HG03039 (cell line): Measurements from ENCODE around the gene INPP4A.

Experiments
- ATAC-seq: cut with Tn5 transposase; IDR thresholded peaks from one replicate; pipeline ENCODE4 v1.9.1; 2021; ENCODE audit warnings: mild to moderate bottlenecking, moderate library complexity; ENCODE audit not compliant: unreplicated experiment

INPP4A gene

DNA sequence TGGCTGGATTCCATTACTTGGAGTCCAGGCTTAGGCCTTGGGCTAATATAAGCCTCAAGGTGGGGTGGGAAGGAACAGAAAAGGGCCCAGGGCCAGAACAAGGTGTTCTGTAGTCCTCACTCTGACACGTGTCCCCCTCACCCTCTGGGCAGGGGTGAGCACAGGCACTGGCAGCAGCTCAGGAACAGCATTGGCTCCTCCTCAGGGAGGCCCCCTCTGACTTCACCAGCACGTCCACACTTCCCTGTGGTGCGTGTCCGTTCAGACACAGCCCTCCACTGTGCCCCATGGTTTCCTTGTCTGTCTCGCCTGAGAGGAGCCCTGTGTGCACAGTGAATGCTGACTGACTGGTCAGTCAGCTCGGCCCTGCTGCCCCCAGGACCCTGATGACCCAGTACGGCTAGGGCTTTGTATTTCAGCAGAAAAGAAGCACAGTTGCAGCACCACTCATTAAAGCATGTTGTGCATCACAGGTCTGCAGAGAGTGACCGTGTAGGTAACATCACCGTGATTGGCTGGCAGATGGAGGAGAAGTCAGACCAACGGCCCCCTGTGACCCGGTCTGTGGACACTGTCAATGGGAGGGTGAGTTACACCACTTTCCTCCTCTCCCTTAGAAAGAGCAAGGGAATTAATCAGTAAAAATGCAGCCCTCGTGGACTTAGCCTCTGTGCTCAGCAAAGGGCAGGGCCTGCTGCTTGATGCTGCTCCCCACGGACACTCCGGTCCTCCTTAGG, 92.9 kb downstream of the INPP4A start:
- no peak for ATAC-seq

DNA sequence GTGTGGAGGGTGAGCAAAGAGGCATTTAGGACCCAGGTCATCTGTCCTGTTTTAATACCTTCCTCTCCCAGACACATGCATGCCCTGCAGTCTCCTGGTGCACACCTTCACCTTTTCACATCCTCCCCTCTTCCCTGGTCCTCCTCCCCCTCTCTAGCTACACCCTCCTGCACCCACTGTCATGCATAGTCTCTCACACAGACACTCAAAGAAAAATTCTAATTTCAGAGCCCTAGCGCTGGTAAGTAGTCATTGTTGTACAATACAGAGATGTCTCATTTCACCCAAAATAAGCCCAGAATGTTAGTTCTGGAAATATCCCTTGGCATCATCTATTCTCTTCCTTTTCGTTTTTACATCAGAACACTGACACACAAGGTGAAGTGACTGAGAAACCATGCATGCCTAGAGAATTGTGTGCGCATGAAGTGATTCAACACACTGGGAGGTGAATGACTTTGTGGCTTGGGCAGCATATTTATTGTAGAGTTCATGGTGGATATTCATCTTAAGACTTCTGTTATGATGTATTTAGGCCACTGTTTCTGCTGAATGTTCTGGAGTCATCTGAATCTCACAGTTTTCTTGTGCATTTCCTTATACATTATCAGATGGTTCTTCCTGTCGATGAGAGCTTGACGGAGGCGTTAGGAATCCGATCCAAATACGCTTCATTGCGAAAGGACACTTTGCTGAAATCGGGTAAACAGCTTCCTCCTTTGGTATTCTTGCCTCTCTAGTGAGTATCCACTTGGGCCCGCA, 93.8 kb downstream of the INPP4A start:
- ATAC-seq, result no peak

DNA sequence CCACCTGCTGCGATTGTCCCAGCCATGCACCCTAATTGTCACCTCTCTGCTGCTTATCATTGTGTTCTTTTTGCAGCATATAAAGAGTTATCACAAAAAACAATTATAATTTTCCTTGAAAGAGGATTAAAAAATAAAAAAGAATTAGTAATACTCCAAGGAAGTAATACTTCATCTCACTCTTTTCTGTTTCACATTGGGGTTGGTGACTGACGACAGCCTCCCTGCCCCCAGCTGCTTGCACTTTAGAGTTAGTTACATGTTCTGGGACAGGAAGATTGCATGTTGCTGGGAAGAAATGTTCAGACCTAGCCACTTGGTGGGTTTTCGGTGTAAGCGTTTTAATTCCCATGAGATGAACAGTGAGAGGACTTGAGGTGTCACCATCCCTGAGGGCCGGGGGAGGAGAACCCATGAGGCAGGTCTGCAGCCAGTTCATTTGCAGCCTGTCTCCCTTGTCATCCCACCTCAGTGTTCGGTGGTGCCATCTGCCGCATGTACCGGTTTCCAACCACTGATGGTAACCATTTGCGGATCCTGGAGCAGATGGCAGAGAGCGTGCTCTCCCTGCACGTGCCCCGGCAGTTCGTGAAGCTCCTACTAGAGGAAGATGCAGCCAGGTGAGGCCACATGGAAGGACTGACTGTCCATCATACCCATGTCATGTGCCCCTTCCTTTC, 94.5 kb downstream of the INPP4A start:
- ATAC-seq, result no peak

DNA sequence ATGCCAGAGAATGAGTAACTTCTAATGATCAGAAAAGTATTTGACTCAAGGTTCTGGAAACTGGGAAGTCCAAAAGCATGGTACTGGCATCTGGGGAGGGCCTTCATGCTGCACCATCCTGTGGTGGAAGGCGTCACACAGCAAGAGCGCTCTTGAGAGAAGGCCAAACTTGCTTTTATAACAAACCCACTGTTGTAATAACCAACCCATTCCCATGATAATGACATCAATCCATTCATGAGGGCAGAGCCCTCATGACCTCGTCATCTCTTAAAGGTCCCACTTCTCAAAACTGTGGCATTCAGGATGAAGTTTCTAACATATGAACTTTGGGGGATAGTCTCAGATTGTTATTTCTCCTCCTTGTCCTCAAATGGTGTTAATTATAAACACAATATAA, 95.9 kb downstream of the INPP4A start:
- ATAC-seq, result no peak

DNA sequence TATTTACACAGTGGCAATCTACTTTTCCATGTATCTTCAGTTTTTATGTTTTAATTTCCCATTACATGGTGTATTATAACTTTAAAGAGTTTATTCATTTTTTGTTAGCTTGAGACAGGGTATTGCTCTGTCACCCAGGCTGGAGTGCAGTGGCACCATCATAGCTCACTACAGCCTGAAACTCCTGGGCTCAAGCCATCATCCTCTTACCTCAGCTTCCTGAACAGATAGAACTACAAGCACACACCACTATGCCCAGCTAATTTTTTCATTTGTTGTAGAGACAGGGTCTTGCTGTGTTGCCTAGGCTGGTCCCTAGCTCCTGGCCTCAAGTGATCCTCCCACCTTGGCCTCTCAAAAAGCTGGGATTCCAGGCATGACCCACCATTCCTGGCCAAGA, 96.8 kb downstream of the INPP4A start:
- ATAC-seq, result no peak

DNA sequence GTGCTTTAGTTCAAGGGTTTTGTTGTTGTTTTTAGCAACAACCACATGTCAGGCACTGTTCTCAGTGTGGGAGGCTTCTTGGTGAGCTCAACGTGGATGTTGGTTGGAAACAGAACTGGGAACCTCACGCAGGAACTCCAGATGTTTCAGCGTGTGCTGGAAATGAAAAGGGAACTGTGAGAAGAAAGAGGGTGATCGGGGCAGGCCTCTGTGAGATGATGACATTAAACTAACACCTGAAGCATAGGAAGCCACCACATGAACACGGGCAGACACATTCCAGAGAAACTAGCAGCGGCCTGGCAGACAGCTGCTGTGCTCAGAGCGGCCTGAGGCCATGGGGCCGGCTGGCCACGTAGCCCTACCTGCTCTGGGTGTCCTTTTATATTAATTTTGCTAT, 97.2 kb downstream of the INPP4A start:
- ATAC-seq, result no peak

DNA sequence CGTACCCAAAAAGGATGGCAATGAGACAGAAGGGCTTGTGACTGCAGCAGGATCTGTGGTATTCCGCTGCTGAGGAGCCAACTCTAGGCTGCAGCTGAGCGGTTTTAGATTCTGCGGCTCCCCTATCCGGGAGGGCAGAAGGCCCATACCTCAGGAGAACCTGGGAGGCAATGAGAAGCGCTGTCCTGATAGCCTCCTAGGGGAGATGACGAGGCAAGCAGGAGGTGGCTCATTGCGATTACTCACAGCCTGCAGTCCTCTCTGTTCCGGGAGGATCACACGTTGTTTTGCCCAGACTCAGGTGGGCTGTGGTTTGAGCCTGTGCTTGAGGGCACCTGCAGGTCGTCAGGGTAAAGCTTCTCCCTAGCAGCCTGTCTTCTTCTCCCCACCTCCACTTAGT, 98.6 kb downstream of the INPP4A start:
- ATAC-seq, result no peak

DNA sequence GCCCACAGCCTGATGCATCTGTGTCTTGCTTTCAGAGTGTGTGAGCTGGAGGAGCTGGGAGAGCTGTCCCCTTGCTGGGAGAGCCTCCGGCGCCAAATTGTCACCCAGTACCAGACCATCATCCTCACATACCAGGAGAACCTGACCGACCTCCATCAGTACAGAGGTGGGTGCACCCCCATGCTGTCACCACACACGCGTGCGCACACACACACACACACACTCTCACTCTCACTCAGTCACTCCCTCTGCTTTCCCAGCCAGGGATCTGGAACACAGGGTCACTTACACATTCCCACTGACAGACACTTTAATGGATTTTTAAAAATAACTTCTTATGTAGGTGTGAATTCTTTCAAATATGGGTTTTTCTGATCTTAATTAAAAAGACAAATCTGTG, 99.2 kb downstream of the INPP4A start:
- ATAC-seq, result no peak

DNA sequence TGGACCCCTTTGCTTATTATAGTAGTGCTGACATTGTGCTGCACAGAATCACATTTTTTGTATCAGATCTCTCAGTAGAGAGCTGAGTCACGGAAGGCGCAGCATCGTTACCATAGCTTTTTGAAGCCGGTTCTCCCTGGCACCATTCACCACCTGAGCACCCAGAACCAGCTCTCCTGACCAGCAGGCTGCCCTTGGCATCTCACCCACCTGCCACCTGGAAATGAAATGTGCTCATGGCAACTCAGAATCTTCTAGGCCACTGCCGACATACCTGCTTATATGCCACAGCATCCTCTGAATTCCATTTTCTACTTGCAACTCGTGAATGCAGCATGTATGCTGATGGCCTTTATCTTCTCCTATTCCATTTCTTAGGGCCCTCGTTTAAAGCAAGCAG, 100.9 kb downstream of the INPP4A start:
- ATAC-seq, result no peak

DNA sequence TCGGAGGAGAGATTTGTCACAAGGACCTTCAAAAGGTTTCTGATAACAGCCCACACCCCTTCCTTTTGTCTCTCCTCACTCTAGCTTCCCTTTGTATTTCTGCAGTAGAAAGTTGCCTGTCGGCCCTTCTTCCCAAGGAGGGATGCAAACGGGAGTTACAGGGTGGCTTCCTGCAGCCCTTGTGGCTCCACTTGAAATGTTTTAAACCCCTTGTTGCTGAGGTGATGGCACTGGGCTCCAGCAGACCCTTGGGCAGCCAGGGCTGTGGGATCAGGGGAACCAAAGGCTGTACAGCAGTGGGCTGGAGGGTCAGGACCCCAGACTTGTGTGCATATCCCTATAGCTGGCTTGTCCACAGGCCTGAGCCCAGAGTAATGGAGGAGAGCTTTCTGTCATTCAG, 101.5 kb downstream of the INPP4A start:
- ATAC-seq, result no peak

DNA sequence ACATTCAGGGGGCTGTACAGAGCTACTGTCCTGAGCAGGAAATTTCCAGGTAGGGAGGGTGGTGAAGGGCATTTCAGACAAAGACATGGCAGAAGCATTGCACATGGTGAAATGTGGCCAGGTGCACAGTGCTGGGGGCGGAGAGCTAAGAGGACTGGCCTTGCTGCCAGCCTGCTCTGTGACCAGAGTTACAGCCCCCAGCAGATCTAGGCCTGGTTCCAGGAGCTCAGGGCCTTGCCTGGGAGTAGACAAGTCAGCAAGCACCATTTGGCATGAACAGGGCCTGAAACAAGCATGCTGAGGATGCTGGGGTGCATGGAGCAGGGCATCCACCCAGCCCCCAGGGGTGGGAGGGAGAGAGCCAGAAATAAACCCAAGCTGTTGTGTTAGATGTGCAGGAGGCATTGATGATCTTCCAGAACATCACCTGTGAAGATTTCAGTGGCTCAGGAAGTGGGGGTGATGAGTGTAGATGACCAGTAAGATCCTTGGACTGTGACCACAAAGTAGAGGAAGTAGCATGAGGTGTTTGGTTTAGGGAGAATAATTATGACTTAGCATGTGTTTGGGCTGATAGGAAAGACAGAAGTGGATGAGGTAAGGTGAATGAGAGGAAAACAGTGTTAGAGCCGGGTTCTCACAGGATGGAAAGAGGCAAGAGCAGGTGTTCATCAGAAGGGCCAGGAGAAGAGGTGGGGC, 102.6 kb downstream of the INPP4A start:
- ATAC-seq, result no peak

DNA sequence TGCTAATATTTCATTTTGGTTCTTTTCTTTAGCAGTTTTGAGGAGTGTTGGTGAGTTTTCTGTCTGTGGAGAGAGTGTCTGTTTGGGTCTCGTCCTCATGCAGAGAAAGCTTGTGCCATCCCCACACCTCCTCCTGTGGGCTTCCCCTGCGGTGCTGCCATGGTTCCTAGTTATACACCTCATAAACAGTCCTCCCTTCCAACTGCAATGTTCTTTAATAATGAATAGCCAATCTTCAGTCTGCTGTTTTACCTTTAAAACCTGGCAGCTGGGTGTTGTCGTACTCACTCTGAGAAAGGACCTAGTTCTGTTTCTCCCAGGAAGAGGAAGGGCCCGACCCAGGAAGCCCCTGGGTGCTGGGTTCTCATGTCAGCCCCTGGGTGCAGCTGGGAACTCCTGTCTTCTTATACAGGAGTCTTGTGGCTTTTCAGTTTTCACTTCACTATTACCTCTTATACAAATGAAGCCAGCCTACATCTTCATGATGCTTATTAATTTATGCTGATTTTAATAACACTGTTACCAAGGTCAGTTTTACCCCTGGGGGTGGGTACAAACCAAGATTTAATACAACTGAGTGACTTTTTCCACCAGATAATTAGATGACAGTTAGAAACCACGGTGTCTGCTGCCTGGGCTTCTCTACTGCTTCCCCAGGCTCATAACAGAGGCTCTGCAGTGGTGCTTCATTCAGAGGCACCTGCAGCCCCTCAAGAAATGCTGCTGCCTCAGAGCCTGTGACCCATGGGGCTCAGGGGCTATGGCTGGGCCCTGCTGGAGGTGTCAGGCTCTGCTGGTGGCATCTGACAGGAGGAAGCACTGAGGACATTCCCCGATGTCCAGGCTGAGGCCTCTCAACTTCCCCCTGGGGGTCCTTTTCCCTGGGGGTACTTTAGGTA, 104.5 kb downstream of the INPP4A start:
- ATAC-seq, result peak; percentile 45

DNA sequence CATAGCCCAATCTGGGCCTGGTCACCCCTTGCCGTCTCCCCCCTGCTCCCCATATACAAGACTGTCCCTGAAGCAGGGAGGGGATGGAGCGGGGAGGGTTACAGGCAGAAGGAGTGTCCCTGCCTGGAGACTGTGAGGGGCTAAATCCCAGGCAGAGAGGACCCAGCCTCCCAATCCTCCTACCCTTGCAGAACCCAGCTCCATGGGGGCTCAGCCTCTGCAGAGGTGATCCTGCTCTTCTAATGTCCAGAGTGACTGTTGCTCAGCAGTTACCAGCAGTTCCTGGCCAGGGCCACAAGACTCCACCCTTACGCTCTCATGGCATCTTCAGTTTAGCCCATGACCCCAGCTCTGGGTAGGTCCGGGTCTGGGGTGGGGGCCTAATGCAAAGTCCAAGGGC, 105.5 kb downstream of the INPP4A start:
- no peak for ATAC-seq

DNA sequence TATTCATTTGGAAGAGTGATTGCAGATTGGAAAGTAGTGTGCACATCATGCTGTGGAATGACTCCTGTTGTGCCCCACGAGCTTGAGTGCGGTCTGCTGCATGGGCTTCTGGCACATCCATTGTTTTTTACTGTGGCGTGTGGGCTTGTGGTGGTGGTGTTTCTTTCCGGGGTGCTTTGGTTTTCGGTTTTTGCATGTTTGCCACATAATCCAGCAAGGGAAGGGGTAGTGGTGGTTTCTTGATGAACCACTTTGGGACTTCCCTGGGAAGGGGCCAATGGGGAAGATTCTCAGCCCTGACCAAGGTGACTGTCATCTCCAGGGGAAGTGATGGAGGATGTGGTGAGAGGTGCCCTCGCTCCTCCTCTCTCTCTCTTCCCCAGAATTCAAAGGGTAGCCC, 106.7 kb downstream of the INPP4A start:
- no peak for ATAC-seq

DNA sequence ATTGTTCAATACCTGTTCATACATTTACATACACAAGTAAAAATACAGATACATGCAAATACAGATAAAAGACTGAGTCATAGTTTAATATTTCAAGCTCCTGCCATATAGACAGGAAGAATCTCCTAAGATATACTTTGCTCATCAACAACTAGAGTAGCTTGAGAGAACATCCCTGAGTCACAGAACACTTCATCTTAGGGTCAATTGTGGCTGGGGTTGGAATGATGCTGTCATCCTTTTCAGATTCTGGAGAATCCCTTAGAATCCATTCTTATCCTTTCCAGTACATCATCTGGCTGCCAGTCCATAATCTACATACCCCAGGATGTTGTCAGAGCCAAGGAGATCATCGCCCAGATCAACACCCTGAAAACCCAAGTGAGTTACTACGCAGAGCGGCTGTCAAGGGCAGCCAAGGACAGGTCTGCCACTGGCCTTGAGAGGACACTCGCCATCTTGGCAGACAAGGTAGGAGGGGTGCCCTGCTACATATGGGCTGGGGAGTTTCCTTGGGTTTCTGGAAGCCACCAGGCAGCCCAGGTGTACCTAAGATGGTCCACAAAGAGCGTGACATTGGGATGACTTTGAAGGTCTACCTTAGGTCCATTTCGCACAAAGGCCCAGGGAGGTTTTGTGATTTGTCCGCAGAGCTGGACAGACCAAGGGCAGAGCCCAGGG, 108.0 kb downstream of the INPP4A start:
- no peak for ATAC-seq

DNA sequence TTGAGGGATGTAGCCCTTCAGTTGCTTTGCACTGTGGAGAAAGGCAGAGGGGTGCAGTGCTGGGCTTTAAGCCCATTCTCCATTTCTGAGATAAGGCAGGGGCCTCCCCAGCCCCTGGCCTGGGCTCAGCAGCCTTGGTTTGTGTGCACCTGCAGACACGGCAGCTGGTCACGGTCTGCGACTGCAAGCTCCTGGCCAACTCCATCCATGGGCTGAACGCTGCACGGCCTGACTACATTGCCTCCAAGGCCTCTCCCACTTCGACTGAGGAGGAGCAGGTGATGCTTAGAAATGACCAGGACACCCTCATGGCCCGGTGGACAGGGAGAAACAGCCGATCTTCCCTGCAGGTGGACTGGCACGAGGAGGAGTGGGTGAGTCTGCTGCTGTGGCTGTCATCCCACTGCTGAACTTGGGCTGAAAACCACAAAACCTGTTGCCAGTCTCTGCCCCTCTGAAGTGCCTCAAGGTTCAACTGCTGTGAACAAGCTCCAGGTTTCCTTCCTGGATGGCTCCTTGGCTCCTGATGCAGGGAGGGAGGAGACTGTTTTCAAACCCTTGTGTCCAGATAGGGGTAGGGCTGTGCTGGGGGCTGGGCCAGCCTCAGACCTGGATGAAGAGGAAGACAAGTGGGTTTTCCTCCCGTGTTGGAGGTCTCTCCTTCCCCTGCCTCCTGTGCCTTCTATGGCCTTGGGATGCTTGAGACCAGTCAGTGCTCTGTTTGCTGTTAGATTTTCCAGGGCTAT, 109.6 kb downstream of the INPP4A start:
- no peak for ATAC-seq

DNA sequence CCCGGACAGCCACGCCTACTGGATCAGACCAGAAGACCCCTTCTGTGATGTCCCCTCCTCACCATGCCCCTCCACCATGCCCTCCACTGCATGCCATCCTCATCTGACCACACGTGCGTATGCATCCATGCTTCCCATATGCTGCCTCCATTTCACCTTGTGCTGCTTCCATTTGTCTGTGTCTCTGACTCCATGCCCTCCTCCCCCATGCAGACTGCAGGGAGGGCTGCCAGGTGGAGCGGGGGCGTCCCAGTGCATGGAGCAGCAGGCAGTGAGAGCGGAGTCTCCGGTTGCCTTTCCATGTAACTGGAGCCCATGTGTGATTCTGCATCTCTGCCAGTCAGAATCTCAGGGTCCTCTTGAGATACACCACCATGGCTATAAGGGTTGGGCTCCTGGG, 111.0 kb downstream of the INPP4A start:
- ATAC-seq, result no peak

DNA sequence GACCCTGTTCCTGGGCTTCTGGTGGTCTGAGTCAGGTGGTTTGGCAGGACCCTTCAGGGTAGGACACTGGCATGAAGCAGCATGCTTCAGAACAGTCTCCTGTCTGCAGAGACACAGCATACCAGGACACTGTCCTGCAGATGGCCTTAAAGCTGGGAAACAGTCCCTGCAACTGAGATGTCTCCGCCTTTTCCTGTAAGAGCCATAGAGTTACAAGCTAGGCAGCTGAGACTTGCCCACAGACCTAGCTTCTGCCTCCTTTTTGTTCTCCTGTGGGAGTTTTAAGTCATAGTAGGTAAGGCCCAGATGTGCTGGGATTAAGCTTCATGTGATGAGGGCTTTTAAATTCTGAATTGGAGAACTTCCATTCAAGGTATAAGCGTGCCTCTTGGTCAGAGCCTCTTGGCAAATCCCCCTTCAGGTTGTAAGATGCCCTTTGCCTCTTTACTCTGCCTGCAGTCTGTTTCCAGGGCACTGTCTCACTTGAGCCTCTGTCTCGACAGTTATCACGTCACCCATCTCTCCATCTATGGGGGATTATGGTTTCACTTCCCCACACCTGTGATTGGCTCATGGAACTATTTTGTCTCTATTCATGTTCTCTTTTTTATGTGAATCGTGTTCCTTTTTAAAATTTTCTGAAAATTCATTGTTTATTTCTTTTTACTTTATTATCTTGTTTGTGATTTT, 111.8 kb downstream of the INPP4A start:
- no peak for ATAC-seq
